ENCODE results near the gene AARS1.

- TF ChIP-seq CTCF (IDR thresholded peaks at IDR 0.05), result no peak
- no peak for TF ChIP-seq POLR2A (IDR thresholded peaks at IDR 0.05)
These were observed 38.3 kb downstream of the AARS1 start for GRCh38 chr16:70250748-70251628.

All from testis (tissue), 2 donors.